EL (cell line): ENCODE data around the gene INA.

Source experiments
- DNase-seq: peaks from one replicate; pipeline ENCODE4 v3.0.0-alpha.2; 2016

The INA gene

GRCh38 chr10:103276251-103276895 lies 565 bp upstream of the INA start:
- no peak for DNase-seq

GRCh38 chr10:103277713-103278536 lies 987 bp downstream of the INA start:
- no peak for DNase-seq

GRCh38 chr10:103278537-103278823 lies 1.5 kb downstream of the INA start:
- no peak for DNase-seq

- peak; percentile 28 for DNase-seq
These were observed 1.9 kb downstream of the INA start for GRCh38 chr10:103278862-103279298.

- DNase-seq: no peak
These were observed 3.1 kb downstream of the INA start for GRCh38 chr10:103280031-103280430.

- no peak for DNase-seq
These were observed 3.6 kb downstream of the INA start for GRCh38 chr10:103280506-103280905.

GRCh38 chr10:103281753-103282152 lies 4.8 kb downstream of the INA start:
- DNase-seq: peak; percentile 19

- no peak for DNase-seq
These were observed 6.0 kb downstream of the INA start for GRCh38 chr10:103282961-103283360.

- peak; percentile 54 for DNase-seq
These were observed 7.2 kb downstream of the INA start for GRCh38 chr10:103284170-103284569.

- DNase-seq: no peak
These were observed 11.1 kb downstream of the INA start for GRCh38 chr10:103287992-103288391.

GRCh38 chr10:103291588-103291987 lies 14.7 kb downstream of the INA start:
- DNase-seq: no peak

GRCh38 chr10:103295374-103296015 lies 18.6 kb downstream of the INA start:
- DNase-seq: peak; percentile 69

GRCh38 chr10:103307594-103307993 lies 30.7 kb downstream of the INA start:
- DNase-seq: no peak

GRCh38 chr10:103310197-103310596 lies 33.3 kb downstream of the INA start:
- no peak for DNase-seq

GRCh38 chr10:103316087-103316486 lies 39.1 kb downstream of the INA start:
- DNase-seq: no peak

- DNase-seq: no peak
These were observed 51.0 kb downstream of the INA start for GRCh38 chr10:103327906-103328305.

- DNase-seq: peak; percentile 9
These were observed 57.1 kb downstream of the INA start for GRCh38 chr10:103333934-103334520.

GRCh38 chr10:103334567-103334966 lies 57.6 kb downstream of the INA start:
- DNase-seq: no peak

- DNase-seq: no peak
These were observed 59.4 kb downstream of the INA start for GRCh38 chr10:103336370-103336769.
